ENCODE measurements around the gene NFASC.

NFASC gene

DNA sequence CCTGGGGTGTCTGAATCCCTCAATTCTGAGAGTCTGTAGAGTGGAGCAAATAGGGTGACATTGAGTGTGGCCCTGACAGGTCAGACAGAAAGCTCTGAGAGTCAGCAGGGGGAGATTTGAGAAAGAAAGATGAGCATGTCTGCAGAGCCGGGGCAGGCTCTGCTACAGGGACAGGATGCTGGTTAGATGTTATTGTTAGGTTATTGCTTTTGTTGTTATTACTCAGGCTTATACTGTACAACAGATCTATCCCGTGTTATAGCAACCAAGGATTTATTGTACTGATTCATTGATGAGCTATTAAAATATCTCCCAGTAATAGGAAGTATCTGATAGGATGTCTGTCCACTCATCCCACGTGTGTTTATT, 59.5 kb downstream of the NFASC start:
- no peak for DNase-seq

- no peak for DNase-seq
Observed at GRCh38 chr1:204931313-204931712, 60.7 kb downstream of the NFASC start.

- no peak for DNase-seq
Observed at GRCh38 chr1:204931768-204932572, 61.3 kb downstream of the NFASC start.

DNA sequence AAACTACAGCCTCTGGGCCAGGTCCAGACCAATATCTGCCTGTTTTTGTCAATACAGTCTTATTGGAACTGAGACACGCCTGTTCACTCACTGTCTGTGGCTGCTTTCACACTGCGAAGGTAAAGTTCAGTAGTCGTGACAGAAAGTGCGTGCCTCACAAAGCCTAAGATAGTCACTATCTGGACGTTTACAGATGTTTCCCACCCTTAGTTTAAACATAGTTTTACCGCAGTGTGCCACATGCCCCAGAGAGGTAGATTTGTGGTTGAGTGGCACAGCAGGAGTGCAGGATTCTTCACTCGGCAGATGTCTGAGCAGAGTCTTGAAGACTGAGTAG, 61.9 kb downstream of the NFASC start:
- DNase-seq: no peak

- DNase-seq: no peak
Observed at GRCh38 chr1:204935155-204935554, 64.5 kb downstream of the NFASC start.

GRCh38 chr1:204936765-204937164, 66.1 kb downstream of the NFASC start:
- DNase-seq: no peak

DNA sequence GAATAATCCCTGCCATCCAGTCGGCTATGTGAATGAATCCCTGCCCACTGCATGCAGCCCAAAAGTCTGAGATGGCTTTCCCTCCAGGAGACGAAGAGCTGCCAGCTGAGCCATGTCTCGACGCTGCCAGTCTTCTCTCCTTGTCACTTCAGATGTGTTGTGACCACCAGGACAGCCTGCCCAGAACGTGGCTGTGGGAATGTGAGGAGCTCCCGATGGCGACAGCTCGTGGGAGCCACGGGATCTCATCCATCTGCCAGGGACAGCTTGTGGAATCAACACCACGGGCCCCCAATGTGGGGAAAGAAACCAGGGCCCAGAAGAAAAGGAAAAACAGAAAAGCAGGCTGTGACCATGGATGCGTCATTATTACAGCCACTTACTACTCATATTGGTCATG, 67.2 kb downstream of the NFASC start:
- DNase-seq: no peak

DNA sequence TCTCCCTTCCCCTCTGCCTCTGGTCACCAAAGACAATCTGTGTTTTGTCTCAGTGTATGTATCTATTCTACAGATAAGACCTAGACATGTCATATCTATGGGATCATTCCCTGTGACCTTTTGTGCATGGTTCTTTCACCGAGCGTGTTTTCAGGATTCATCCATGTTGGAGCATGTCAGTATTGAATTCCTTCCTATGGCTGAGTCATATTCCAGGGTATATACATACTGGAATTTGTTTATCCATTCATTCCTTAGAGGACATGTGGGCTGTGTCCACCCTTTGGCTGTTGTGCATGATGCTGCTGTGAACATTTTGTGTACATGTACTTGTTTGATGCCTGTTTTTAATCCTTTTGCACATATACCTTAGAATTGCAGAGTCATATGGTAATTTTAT, 69.9 kb downstream of the NFASC start:
- DNase-seq: no peak

- peak in 2 of 6 experiments; percentile 7 to 19 for DNase-seq
Observed at GRCh38 chr1:204941421-204942338, 71.0 kb downstream of the NFASC start.

DNA sequence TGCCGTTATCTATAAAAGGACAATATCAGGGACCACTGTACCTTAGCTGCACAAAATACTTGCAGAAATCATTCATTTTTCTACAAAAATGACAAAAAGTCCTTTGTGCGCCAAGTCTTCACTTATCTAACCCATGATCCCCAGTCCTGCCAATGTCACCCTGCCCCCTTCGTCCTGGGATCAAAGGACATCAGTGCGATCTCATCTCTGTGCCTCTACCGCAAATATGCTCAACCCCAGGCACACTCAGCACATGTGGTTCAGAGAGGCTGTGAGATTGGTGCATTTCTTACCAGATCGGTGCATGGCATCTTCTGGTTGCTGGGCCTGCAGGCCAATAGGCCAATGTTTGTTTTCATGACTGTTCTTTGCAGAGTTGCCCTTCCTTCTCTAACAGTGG, 72.8 kb downstream of the NFASC start:
- no peak for DNase-seq

- DNase-seq: no peak
Observed at GRCh38 chr1:204944662-204945061, 74.0 kb downstream of the NFASC start.

- DNase-seq: no peak
Observed at GRCh38 chr1:204945565-204945977, 74.9 kb downstream of the NFASC start.

- no peak for DNase-seq
Observed at GRCh38 chr1:204946640-204947039, 76.0 kb downstream of the NFASC start.

DNA sequence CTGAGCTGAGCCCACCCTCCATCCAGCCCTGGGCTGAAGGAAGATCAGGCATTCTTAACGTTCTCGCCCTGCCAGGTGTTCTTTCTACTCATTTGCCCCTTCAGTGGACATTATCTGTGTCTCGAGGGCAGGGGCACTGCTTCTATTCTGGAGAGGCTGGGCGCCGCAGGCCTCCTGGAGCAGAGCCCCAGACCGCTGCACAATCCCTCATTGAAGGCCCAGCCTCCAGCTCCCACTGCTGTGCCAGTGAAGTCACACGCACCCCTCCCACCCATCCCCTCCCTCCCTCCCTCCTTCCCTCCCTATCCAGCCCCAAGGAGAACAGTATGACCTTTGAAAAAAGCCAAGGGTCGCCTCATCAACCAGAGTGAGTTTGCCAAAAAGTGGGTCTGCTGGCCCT, 76.7 kb downstream of the NFASC start:
- DNase-seq: no peak

DNA sequence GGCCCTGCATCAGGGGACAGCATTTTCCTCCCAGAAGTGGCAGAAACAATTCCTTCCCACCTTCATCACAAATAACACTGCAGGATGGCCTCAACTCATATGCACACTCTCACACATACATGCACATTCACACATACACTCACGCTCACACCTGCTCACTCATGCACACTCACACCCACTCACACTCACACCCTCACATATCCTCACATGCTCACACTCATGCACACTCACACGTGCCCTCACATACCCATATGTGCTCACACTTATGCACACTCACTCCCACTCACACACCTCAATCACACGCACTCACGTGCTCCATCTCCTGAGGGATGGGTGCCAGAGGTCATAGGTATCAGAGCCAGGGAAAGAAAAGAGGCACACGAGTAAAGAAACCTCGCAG, 77.1 kb downstream of the NFASC start:
- no peak for DNase-seq

- DNase-seq: no peak
Observed at GRCh38 chr1:204950353-204951001, 79.8 kb downstream of the NFASC start.

DNA sequence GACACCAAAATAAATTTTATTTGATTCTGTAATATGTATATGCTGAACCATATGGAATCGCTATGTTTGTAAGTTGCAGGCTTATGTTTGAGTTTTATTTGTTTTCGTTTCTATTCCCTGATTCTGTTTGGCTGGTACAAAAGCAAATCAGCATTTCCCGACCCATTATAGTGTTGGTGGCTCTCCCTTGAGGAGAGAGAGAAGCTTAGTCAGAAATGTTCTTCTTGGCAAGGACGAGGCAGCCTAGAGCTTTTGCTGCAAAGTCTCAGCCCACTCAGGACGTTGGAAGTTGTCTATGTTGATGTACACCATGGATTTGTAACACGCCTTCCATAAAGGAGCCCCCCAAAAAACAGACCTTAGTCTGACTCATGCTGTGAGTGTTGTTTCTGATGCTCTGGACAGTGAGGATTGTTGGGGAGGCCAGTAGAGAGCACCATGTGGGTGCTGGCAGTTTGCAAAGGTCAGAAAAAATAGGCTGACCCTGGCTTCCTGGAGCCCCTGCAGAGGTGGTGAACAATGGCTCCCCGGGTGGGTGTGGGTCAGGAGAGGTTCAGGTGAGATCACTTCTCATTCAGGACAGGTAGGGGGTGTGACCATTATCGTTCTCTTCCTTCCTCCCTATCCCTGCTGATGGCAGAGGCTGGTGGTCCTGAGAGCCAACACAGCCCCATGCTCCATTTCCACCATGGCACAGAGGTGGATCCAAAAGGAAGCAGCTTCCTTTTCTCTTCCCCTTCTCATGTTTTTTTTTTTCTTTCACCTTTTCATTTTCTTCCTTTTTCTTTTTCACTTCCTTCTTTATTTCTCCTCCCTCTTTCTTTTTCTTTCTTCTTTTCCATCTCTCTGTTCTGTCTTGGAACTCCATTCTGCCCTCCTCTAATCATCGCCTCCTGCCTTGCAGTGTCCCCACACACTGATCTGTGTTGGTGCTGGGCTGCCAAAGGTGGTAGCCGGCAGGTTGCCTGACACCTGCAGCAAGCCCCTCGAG, 88.0 kb downstream of the NFASC start:
- DNase-seq: no peak

DNA sequence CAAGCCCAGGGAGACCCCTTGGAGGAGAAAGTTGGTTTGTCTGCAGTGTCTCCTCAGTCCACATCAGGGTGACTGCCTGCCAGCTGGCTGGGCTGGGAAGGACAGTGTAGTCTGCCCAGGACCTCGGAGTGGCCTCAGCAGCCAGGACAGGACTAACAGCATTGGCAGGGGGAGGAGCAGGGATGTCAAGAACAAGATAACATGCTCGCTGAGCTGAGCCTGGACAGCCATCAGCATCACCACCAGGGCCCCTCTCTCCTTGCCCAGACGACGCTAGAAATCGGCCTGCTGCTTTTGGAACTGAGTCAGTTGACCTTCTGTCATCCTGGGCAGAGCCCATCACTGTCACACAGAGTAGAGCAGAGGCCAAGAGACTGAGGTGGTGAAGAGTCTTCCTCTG, 88.7 kb downstream of the NFASC start:
- no peak for DNase-seq

DNA sequence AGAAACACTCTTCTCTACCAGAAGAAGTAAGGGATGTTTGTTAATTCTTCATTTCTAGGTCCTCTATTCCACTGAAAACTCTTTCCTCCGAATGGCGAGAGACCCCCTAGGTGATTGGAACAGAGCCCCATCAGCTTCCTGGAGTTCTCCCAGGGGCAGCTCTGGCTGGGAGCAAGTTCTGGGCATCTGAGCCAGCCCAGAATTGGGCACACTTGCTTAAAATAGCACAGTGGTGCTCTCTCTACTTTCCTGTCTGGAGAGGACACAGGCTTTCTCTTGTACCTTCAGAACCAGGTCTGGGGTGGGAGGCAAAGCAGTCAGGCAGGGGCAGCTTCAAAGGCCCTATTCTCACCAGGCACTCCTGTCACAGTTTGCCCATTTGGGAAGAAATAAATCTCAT, 89.2 kb downstream of the NFASC start:
- no peak for DNase-seq

DNA sequence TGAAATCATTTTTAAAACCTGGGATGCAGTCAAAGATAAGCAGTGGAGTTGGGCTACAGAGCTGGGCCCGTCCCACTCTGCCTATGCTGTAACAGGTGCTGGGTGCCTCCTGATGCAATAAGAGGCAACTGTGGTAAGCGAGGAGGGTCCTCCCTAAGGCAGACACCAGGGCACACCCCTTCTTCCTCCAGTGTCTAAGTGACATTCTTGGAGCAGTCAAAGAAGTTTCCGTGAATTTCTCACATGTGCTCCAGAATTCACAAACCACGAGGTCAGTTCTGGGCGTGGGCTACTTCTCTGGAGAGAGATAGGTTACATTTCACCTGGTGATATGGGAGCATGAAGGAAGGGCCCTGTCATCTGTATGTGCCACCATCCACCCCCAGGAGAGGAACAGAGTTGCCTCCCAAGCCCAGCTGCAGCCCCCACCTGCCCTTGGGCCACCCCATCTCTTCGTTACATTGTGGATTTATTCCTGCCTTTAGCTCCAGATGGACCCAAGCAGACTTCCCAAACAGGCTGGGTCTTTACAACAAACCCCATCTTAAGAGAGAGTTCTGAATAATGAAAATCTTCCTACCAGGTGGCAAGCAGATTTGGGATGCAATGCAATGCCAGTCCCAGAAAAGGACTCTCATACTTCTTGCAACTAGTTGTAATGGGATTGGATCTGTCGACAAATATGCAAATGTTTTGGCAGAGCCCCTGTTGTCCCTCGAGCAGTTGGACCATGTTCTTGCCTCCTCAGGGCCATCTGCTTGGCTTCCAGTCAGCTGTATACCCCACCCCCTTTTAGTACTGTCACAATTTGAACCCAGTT, 89.9 kb downstream of the NFASC start:
- DNase-seq: no peak

- no peak for DNase-seq
Observed at GRCh38 chr1:204961765-204962419, 91.2 kb downstream of the NFASC start.

All from stimulated activated naive CD4-positive, alpha-beta T cell (primary cell).